Neutrophil (primary cell): Measurements from ENCODE around the gene LRRFIP2.

Source experiments
- H3K27ac ChIP-seq: fragments of 200-600 bp; sonication (generic); 2 replicates; pipeline ENCODE4 v1.5.1; 2016; ENCODE audit warnings: mild to moderate bottlenecking, moderate library complexity
- H3K27me3 ChIP-seq: fragments of 200-600 bp; sonication (generic); 2 replicates; pipeline ENCODE4 v1.6.0; 2016; ENCODE audit warnings: mild to moderate bottlenecking
- H3K36me3 ChIP-seq: fragments of 200-600 bp; sonication (generic); 2 replicates; pipeline ENCODE4 v1.5.1; 2017
- H3K4me1 ChIP-seq, 2 experiments: fragments of 200-600 bp in 1 of 2; sonication (generic) in 1 of 2; 1 replicate in 1 of 2; 2 replicates in 1 of 2; pipeline versions ENCODE4 v1.5.1 to v1.6.1; 2013 to 2016; ENCODE audit warnings: low read depth in 1 of 2, low read length in 1 of 2, mild to moderate bottlenecking in 1 of 2, moderate library complexity in 1 of 2; ENCODE audit not compliant: control insufficient read depth in 1 of 2, insufficient read depth in 1 of 2
- H3K4me3 ChIP-seq, 2 experiments: fragments of 200-600 bp in 1 of 2; sonication (generic) in 1 of 2; 1 replicate in 1 of 2; 2 replicates in 1 of 2; pipeline ENCODE4 v1.5.1; 2013 to 2016; ENCODE audit warnings: low read depth in 1 of 2, low read length in 1 of 2, mild to moderate bottlenecking in 1 of 2, moderate library complexity in 1 of 2
- H3K9me3 ChIP-seq: fragments of 200-600 bp; sonication (generic); 2 replicates; pipeline ENCODE4 v1.5.1; 2016
- CTCF ChIP-seq: fragments of 200-600 bp; sonication (generic); IDR thresholded peaks from 2 replicates; pipeline ENCODE4 v1.5.1; 2016; ENCODE audit warnings: antibody characterized with exemption

LRRFIP2 gene

GRCh38 chr3:37198996-37199395 lies 24.6 kb upstream of the LRRFIP2 start:
- Histone ChIP-seq H3K4me3 (no peak overlapping the region), H3K9me3 (no peaks in the 10 kb centered on the region), H3K27me3 (no peaks in the 10 kb centered on the region), H3K4me1 (peaks cover 0 to 2% of the 10 kb centered on the region in 2 experiments), H3K27ac (no peak overlapping the region), H3K36me3 (no peaks in the 10 kb centered on the region)
- no peak for TF ChIP-seq CTCF

GRCh38 chr3:37198547-37198946 lies 24.2 kb upstream of the LRRFIP2 start:
- H3K27me3 ChIP-seq, result no peaks in the 10 kb centered on the region
- H3K36me3 ChIP-seq, result no peaks in the 10 kb centered on the region
- no peak for TF ChIP-seq CTCF
- no peak overlapping the region for H3K4me3 ChIP-seq
- no peaks in the 10 kb centered on the region for H3K9me3 ChIP-seq
- no peak overlapping the region for H3K27ac ChIP-seq
- H3K4me1 ChIP-seq, result no peaks in the 10 kb centered on the region

- Histone ChIP-seq H3K27me3 (no peaks in the 10 kb centered on the region), H3K4me3 (no peak overlapping the region), H3K4me1 (no peaks in the 10 kb centered on the region), H3K27ac (no peak overlapping the region), H3K9me3 (no peaks in the 10 kb centered on the region), H3K36me3 (no peaks in the 10 kb centered on the region)
- no peak for TF ChIP-seq CTCF
Measured at GRCh38 chr3:37197810-37198371, 23.5 kb upstream of the LRRFIP2 start.

GRCh38 chr3:37194533-37194932 lies 20.2 kb upstream of the LRRFIP2 start:
- Histone ChIP-seq H3K36me3 (no peaks in the 10 kb centered on the region), H3K4me3 (no peak overlapping the region), H3K27me3 (no peaks in the 10 kb centered on the region), H3K27ac (no peak overlapping the region), H3K9me3 (no peaks in the 10 kb centered on the region), H3K4me1 (peaks cover 0 to 8% of the 10 kb centered on the region in 2 experiments)
- no peak for TF ChIP-seq CTCF

- H3K27ac ChIP-seq, result no peak overlapping the region
- peaks cover 0 to 8% of the 10 kb centered on the region in 2 experiments for H3K4me1 ChIP-seq
- H3K9me3 ChIP-seq, result no peaks in the 10 kb centered on the region
- H3K27me3 ChIP-seq, result no peaks in the 10 kb centered on the region
- H3K4me3 ChIP-seq, result no peak overlapping the region
- TF ChIP-seq CTCF, result no peak
- no peaks in the 10 kb centered on the region for H3K36me3 ChIP-seq
Measured at GRCh38 chr3:37190667-37191066, 16.3 kb upstream of the LRRFIP2 start.

GRCh38 chr3:37189109-37189508 lies 14.7 kb upstream of the LRRFIP2 start:
- Histone ChIP-seq H3K27ac (no peak overlapping the region), H3K9me3 (no peaks in the 10 kb centered on the region), H3K36me3 (no peaks in the 10 kb centered on the region), H3K27me3 (no peaks in the 10 kb centered on the region), H3K4me3 (no peak overlapping the region), H3K4me1 (peaks cover 0 to 8% of the 10 kb centered on the region in 2 experiments)
- TF ChIP-seq CTCF, result no peak
